Ecto neural progenitor cell (in vitro differentiated cells): ENCODE measurements around the gene ZCCHC2.
A peak's percentile ranks its signal among the peaks of the same experiment; 100 is the strongest.

Source experiments
- DNase-seq: peaks from one replicate; pipeline ENCODE4 v3.0.0-alpha.2; 2018; ENCODE audit warnings: low spot score

The ZCCHC2 gene

GRCh38 chr18:62522504-62523254 is at the start of gene ZCCHC2:
Gene ZCCHC2 (plus strand): TSS chr18:62523025. CDS start chr18:62523425, 400 bp downstream.
- peak; percentile 98 for DNase-seq

GRCh38 chr18:62479574-62479973 is 43.3 kb upstream of the ZCCHC2 start:
- no peak for DNase-seq

GRCh38 chr18:62480927-62481326 is 41.9 kb upstream of the ZCCHC2 start:
- no peak for DNase-seq

GRCh38 chr18:62484941-62485340 is 37.9 kb upstream of the ZCCHC2 start:
- DNase-seq = no peak

- no peak for DNase-seq
Observed at GRCh38 chr18:62485684-62486083, 37.1 kb upstream of the ZCCHC2 start.

GRCh38 chr18:62486290-62486964 is 36.4 kb upstream of the ZCCHC2 start:
- no peak for DNase-seq

- DNase-seq = no peak
Observed at GRCh38 chr18:62487161-62487560, 35.7 kb upstream of the ZCCHC2 start.

GRCh38 chr18:62490967-62491695 is 31.7 kb upstream of the ZCCHC2 start:
- DNase-seq = no peak

- no peak for DNase-seq
Observed at GRCh38 chr18:62493033-62493862, 29.6 kb upstream of the ZCCHC2 start.

- DNase-seq = no peak
Observed at GRCh38 chr18:62494764-62495163, 28.1 kb upstream of the ZCCHC2 start.

GRCh38 chr18:62496262-62496661 is 26.6 kb upstream of the ZCCHC2 start:
- DNase-seq = no peak

GRCh38 chr18:62497190-62497772 is 25.5 kb upstream of the ZCCHC2 start:
- no peak for DNase-seq

- no peak for DNase-seq
Observed at GRCh38 chr18:62498616-62499262, 24.1 kb upstream of the ZCCHC2 start.

GRCh38 chr18:62499263-62499650 is 23.6 kb upstream of the ZCCHC2 start:
- DNase-seq = peak; percentile 55

- DNase-seq = no peak
Observed at GRCh38 chr18:62500174-62500573, 22.7 kb upstream of the ZCCHC2 start.

GRCh38 chr18:62500966-62501591 is 21.7 kb upstream of the ZCCHC2 start:
- DNase-seq = no peak

- no peak for DNase-seq
Observed at GRCh38 chr18:62505669-62506494, 16.9 kb upstream of the ZCCHC2 start.

- DNase-seq = no peak
Observed at GRCh38 chr18:62506495-62507143, 16.2 kb upstream of the ZCCHC2 start.

GRCh38 chr18:62509779-62510178 is 13.0 kb upstream of the ZCCHC2 start:
- DNase-seq = no peak
